ENCODE data around the gene DNAJB12. TPM values are rescaled to one million over a fixed set of nuclear protein-coding genes. Genes with fewer than 3 reads are reported as not detected.
A peak's percentile ranks its signal among the peaks of the same experiment; 100 is the strongest.

DNAJB12 gene
- total RNA-seq, 1 experiment from 2014 or later: 27.6 TPM

DNA sequence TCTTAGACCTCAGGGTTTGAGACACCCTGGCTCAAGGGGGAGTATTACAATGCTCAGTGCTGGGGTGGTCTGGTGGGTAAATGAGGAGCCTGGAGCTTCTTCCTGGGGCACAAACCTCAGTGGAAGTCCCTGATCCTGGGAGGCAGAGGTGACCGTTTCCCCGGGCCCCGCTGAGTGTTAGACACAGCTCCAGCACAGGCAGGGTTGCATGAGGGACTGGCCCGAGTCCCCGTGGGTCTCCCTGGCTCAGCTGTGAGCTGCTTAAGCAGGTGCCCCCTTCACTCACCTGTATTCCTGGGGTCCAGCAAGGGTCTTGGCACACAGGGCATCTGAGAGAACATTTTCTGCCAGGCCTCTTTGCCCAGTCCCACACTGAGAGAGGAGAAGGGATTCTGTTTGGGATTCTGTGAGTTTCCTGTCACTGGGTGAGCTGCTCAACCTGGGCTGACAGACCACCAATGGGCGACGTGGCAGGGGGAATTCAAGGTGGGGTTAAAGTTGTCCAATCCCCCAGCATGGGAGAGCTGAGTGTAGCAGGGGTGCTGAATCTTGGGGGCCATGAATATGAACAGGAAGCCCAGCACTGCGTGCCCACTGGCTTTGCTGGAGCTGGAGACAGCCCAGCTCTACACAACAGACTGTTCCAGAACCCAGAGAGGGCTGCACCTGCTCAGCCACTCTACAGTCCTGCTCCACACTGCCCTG lies 51.1 kb downstream of the DNAJB12 start:
- no peak overlapping the region for H3K27ac ChIP-seq (ENCODE audit: insufficient read length, low read depth, low read length)
- H3K36me3 Mint-ChIP-seq (ENCODE audit: insufficient read depth in 1 of 3, low read depth in 3 of 3): peaks cover 0 to 2% (median 0%) of the 10 kb centered on the region in 3 experiments; a peak in 2 of 7 replicates

More for the DNA sequence above, 51.1 kb downstream of the DNAJB12 start:
- TF ChIP-seq, protein P1, sequence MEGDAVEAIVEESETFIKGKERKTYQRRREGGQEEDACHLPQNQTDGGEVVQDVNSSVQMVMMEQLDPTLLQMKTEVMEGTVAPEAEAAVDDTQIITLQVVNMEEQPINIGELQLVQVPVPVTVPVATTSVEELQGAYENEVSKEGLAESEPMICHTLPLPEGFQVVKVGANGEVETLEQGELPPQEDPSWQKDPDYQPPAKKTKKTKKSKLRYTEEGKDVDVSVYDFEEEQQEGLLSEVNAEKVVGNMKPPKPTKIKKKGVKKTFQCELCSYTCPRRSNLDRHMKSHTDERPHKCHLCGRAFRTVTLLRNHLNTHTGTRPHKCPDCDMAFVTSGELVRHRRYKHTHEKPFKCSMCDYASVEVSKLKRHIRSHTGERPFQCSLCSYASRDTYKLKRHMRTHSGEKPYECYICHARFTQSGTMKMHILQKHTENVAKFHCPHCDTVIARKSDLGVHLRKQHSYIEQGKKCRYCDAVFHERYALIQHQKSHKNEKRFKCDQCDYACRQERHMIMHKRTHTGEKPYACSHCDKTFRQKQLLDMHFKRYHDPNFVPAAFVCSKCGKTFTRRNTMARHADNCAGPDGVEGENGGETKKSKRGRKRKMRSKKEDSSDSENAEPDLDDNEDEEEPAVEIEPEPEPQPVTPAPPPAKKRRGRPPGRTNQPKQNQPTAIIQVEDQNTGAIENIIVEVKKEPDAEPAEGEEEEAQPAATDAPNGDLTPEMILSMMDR (conservative IDR thresholded peaks at IDR 0.05): no peak
- Histone ChIP-seq H4K20me1 (ENCODE audit: control insufficient read depth, insufficient read depth, insufficient read length) (no peaks in the 10 kb centered on the region), H2BK15ac (ENCODE audit: low read depth, low read length) (no peak overlapping the region), H2BK120ac (ENCODE audit: low read depth, low read length, poor library complexity, severe bottlenecking) (no peak overlapping the region), H3K79me1 (ENCODE audit: insufficient read depth, low read depth, low read length, poor library complexity, severe bottlenecking) (no peaks in the 10 kb centered on the region), H3K23ac (ENCODE audit: insufficient read length, low read depth, low read length) (no peak overlapping the region), H3K9ac (ENCODE audit: extremely low read depth, insufficient read length, low read length) (no peak overlapping the region), H2AFZ (ENCODE audit: low read length) (no peak overlapping the region), H2BK20ac (ENCODE audit: low read depth, low read length, poor library complexity, severe bottlenecking) (no peak overlapping the region), H3K27me3 (ENCODE audit: insufficient read depth, low read length) (no peaks in the 10 kb centered on the region), H3K4me2 (ENCODE audit: insufficient read depth, insufficient read length, low read length) (no peak overlapping the region), H3K23me2 (ENCODE audit: insufficient read length, low read depth, low read length, poor library complexity, severe bottlenecking) (no peaks in the 10 kb centered on the region), H3K4me1 (ENCODE audit: insufficient read depth, low read length) (no peaks in the 10 kb centered on the region), H4K8ac (replicated peaks; ENCODE audit: insufficient read length, low read depth, low read length) (no peak overlapping the region), H3T11ph (ENCODE audit: low read length) (no peak overlapping the region), H3K79me2 (ENCODE audit: insufficient read depth, low read length) (no peaks in the 10 kb centered on the region), H2BK12ac (ENCODE audit: insufficient read length, low read depth, low read length) (no peak overlapping the region), H3K18ac (ENCODE audit: insufficient read length, low read depth, low read length) (no peak overlapping the region), H2AK5ac (ENCODE audit: insufficient read length, low read length) (no peak overlapping the region), H3K4ac (ENCODE audit: low read depth, low read length) (no peak overlapping the region), H3K14ac (ENCODE audit: insufficient read depth, low read length) (no peak overlapping the region), H3K9me3 (ENCODE audit: control insufficient read depth, low read depth, low read length) (no peaks in the 10 kb centered on the region), H4K5ac (ENCODE audit: insufficient read length, low read depth, low read length) (no peak overlapping the region), H2BK5ac (ENCODE audit: insufficient read length, low read length) (no peak overlapping the region), H4K91ac (ENCODE audit: insufficient read length, low read depth, low read length) (no peak overlapping the region), H3K56ac (ENCODE audit: insufficient read length, low read depth, low read length) (no peak overlapping the region)
- Mint-ChIP-seq H3K9me3 (no peaks in the 10 kb centered on the region; a peak in 1 of 5 replicates), H3K4me3 (no peak overlapping the region), H3K27ac (peak overlapping the region in 1 of 3 experiments; percentile 84; a peak in 1 of 7 replicates), H3K27me3 (ENCODE audit: low read depth) (no peaks in the 10 kb centered on the region; the same call in 1 of the 2 replicates), H3K4me1 (peaks cover under 1 to 12% of the 10 kb centered on the region in 2 experiments; a peak in 3 of 4 replicates)
- WGBS (ENCODE audit: extremely low coverage, insufficient read length, low lambda C conversion rate): no CpG with 5 or more reads among the region's 8 CpGs
- DNase-seq: no peak
